ENCODE results near the gene GAB2.

The GAB2 gene

DNA sequence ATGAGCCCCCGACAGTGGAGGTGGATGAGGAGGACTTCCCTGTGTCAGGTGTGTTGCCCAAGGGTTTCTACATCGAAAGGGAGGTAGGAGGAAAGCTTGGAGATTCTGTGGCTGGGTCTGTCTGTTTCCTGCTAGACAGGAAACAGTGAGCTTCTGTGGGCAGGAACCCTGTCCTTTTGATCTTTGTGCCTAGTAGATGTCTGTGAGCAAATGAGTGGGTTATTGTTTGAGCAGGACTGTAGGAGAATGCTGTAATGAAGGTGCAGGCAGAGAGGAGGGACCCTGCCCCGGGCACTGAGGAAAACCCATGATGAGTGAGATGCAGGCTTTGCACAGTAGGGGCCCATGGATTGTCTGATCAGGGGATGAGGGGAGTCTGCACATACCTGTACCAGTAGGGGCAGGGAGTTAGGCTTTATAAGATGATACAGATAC lies 214.9 kb downstream of the GAB2 start:
- Histone ChIP-seq H3K27me3 (no peaks in the 10 kb centered on the region), H3K4me3 (ENCODE audit: low read depth in 1 of 2, low read length in 1 of 2) (no peak overlapping the region), H3K9me3 (no peaks in the 10 kb centered on the region), H3K36me3 (peaks cover 19% of the 10 kb centered on the region), H3K27ac (peak overlapping the region; percentile 10), H3K4me1 (ENCODE audit: control insufficient read depth in 1 of 2, insufficient read depth in 1 of 2, low read depth in 1 of 2, low read length in 1 of 2) (peaks cover 10 to 13% of the 10 kb centered on the region in 2 experiments)
- TF ChIP-seq, protein P1, sequence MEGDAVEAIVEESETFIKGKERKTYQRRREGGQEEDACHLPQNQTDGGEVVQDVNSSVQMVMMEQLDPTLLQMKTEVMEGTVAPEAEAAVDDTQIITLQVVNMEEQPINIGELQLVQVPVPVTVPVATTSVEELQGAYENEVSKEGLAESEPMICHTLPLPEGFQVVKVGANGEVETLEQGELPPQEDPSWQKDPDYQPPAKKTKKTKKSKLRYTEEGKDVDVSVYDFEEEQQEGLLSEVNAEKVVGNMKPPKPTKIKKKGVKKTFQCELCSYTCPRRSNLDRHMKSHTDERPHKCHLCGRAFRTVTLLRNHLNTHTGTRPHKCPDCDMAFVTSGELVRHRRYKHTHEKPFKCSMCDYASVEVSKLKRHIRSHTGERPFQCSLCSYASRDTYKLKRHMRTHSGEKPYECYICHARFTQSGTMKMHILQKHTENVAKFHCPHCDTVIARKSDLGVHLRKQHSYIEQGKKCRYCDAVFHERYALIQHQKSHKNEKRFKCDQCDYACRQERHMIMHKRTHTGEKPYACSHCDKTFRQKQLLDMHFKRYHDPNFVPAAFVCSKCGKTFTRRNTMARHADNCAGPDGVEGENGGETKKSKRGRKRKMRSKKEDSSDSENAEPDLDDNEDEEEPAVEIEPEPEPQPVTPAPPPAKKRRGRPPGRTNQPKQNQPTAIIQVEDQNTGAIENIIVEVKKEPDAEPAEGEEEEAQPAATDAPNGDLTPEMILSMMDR (IDR thresholded peaks at IDR 0.05): no peak

DNA sequence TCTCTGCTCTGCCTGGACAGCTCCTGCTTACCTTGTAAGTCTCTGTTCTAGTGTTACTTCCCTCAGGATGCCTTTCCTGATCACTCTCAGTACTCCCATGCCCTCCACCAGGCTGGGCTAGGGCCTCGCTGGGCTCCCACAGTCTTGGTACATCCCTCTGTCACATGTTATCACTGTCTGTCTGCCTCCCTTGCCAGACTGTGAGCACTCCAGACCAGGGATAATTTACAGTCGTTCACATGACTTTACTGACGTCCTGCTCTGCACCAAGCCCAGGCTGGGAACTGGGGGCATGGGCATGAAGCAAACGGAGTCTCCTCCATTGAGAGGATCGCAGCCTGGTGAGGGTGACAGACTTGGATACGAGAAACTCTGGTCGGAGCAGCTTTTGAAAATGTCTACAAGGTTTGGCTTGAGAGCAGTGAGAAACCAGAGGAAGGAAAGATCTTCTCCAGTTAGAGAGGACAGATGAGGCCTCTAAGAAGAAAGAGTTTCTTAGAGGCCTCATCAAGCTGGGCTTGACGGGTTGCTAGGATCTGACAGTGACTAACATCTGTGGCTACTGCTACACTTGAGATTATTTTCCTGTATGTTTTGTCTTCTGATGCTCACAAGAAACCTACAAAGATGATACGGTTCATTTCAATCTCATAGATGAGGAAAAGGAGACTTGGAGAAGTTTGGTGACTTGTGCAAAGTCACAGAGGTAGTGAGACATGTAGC lies 216.4 kb downstream of the GAB2 start:
- Histone ChIP-seq H3K36me3 (peaks cover 19% of the 10 kb centered on the region), H3K27ac (no peak overlapping the region), H3K4me1 (ENCODE audit: control insufficient read depth in 1 of 2, insufficient read depth in 1 of 2, low read depth in 1 of 2, low read length in 1 of 2) (peaks cover 14 to 23% of the 10 kb centered on the region in 2 experiments), H3K9me3 (no peaks in the 10 kb centered on the region), H3K27me3 (peaks cover 5% of the 10 kb centered on the region), H3K4me3 (ENCODE audit: low read depth in 1 of 2, low read length in 1 of 2) (no peak overlapping the region)
- TF ChIP-seq, protein P1 (IDR thresholded peaks at IDR 0.05): no peak

DNA sequence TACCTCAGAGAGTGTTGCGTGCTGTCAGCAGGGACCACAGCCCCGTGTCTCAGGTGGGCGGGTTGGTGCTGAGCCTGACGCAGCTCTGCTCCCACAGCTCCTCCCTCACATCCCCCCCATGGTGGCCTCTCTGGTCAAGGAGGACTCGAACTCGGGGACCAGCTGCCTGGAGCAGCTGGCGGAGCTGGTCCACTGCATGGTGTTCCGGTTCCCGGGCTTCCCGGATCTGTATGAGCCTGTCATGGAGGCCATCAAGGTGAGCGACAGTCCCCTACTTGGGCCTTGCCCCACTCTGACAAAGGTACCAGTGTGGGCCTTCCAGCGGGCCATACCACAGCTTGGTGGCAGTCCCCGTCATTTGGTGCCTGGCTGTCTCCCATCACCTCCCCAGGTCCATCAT lies 217.1 kb downstream of the GAB2 start:
- Histone ChIP-seq H3K4me3 (ENCODE audit: low read depth in 1 of 2, low read length in 1 of 2) (no peak overlapping the region), H3K27me3 (peaks cover 12% of the 10 kb centered on the region), H3K9me3 (no peaks in the 10 kb centered on the region), H3K27ac (no peak overlapping the region), H3K4me1 (ENCODE audit: control insufficient read depth in 1 of 2, insufficient read depth in 1 of 2, low read depth in 1 of 2, low read length in 1 of 2) (peaks cover 14 to 23% of the 10 kb centered on the region in 2 experiments), H3K36me3 (peaks cover 13% of the 10 kb centered on the region)
- TF ChIP-seq, protein P1 (IDR thresholded peaks at IDR 0.05): no peak

DNA sequence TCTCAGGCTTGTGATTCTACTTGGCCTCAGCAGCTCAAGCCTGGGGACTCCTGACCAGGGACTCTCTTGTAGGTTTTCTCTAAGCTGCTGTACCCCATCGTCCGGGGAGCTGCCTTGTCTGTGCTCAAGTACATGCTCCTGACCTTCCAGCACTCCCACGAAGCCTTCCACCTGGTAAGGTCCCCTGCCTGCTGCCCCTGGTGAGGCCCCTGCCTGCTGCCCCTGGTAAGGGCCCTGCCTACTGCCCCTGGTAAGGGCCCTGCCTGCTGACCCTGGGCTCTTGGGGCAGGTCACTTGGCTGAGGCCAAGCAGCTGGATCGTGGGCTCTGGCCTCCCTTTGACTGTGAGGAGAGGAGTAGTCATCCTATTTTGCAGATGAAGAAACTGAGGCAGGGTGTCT lies 217.6 kb downstream of the GAB2 start:
- TF ChIP-seq, protein P1 (IDR thresholded peaks at IDR 0.05): no peak
- H3K27ac ChIP-seq: no peak overlapping the region

DNA sequence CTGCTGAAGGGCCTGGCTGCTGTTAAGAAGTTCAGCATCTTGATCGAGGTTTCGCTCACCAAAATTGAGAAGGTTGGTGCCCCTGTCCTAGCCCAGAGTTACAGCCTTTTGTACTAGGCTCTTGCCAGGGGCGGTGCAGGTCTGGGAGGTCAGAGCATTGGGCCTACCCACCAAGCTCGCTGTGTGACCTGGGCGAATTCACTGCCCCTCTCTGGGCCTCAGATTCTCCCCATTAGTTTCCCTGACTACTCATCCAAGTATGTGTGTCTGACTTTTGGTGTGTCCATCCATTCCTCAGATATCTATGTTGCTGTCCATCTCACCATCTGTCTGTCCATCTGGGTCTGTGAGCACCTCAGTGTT lies 218.0 kb downstream of the GAB2 start:
- no peak overlapping the region for H3K4me3 ChIP-seq (ENCODE audit: low read depth in 1 of 2, low read length in 1 of 2)
- peaks cover 14 to 23% of the 10 kb centered on the region in 2 experiments for H3K4me1 ChIP-seq (ENCODE audit: control insufficient read depth in 1 of 2, insufficient read depth in 1 of 2, low read depth in 1 of 2, low read length in 1 of 2)
- H3K36me3 ChIP-seq: peaks cover 11% of the 10 kb centered on the region
- TF ChIP-seq, protein P1 (IDR thresholded peaks at IDR 0.05): no peak
- no peak overlapping the region for H3K27ac ChIP-seq
- H3K9me3 ChIP-seq: no peaks in the 10 kb centered on the region
- peaks cover 17% of the 10 kb centered on the region for H3K27me3 ChIP-seq

More for the DNA sequence above, 217.6 kb downstream of the GAB2 start:
- H3K4me3 ChIP-seq (ENCODE audit: low read depth in 1 of 2, low read length in 1 of 2): no peak overlapping the region
- H3K9me3 ChIP-seq: no peaks in the 10 kb centered on the region
- H3K27me3 ChIP-seq: peaks cover 15% of the 10 kb centered on the region
- peaks cover 11% of the 10 kb centered on the region for H3K36me3 ChIP-seq
- peaks cover 14 to 23% of the 10 kb centered on the region in 2 experiments for H3K4me1 ChIP-seq (ENCODE audit: control insufficient read depth in 1 of 2, insufficient read depth in 1 of 2, low read depth in 1 of 2, low read length in 1 of 2)

Measured in neutrophil (primary cell).